ENCODE data around the gene STK24. TPM values are rescaled to one million over a fixed set of nuclear protein-coding genes. Genes with fewer than 3 reads are reported as not detected.
A peak's percentile ranks its signal among the peaks of the same experiment; 100 is the strongest.

STK24 gene
- total RNA-seq, 1 donor from 2014 or later = 139 TPM

GRCh38 chr13:98539666-98540065 is 37.2 kb downstream of the STK24 start:
- Mint-ChIP-seq H3K4me1 (ENCODE audit: unreplicated experiment) (peaks cover 81% of the 10 kb centered on the region), H3K27me3 (ENCODE audit: unreplicated experiment) (no peaks in the 10 kb centered on the region), H3K9me3 (ENCODE audit: unreplicated experiment) (no peaks in the 10 kb centered on the region), H3K36me3 (ENCODE audit: unreplicated experiment) (peaks cover 17% of the 10 kb centered on the region), H3K27ac (ENCODE audit: unreplicated experiment) (peak overlapping the region; percentile 63), H3K4me3 (ENCODE audit: unreplicated experiment) (no peak overlapping the region)
- TF ChIP-seq, protein P1, sequence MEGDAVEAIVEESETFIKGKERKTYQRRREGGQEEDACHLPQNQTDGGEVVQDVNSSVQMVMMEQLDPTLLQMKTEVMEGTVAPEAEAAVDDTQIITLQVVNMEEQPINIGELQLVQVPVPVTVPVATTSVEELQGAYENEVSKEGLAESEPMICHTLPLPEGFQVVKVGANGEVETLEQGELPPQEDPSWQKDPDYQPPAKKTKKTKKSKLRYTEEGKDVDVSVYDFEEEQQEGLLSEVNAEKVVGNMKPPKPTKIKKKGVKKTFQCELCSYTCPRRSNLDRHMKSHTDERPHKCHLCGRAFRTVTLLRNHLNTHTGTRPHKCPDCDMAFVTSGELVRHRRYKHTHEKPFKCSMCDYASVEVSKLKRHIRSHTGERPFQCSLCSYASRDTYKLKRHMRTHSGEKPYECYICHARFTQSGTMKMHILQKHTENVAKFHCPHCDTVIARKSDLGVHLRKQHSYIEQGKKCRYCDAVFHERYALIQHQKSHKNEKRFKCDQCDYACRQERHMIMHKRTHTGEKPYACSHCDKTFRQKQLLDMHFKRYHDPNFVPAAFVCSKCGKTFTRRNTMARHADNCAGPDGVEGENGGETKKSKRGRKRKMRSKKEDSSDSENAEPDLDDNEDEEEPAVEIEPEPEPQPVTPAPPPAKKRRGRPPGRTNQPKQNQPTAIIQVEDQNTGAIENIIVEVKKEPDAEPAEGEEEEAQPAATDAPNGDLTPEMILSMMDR (IDR thresholded peaks at IDR 0.05) = no peak
- DNase-seq (ENCODE audit: extremely low spot score, unreplicated experiment) = no peak

GRCh38 chr13:98538876-98539275 is 38.0 kb downstream of the STK24 start:
- DNase-seq (ENCODE audit: extremely low spot score, unreplicated experiment) = no peak
- Mint-ChIP-seq H3K36me3 (ENCODE audit: unreplicated experiment) (peaks cover 17% of the 10 kb centered on the region), H3K27me3 (ENCODE audit: unreplicated experiment) (no peaks in the 10 kb centered on the region), H3K4me1 (ENCODE audit: unreplicated experiment) (peaks cover 79% of the 10 kb centered on the region), H3K27ac (ENCODE audit: unreplicated experiment) (peak overlapping the region; percentile 13), H3K9me3 (ENCODE audit: unreplicated experiment) (no peaks in the 10 kb centered on the region), H3K4me3 (ENCODE audit: unreplicated experiment) (no peak overlapping the region)
- TF ChIP-seq, protein P1 (IDR thresholded peaks at IDR 0.05) = no peak

DNA sequence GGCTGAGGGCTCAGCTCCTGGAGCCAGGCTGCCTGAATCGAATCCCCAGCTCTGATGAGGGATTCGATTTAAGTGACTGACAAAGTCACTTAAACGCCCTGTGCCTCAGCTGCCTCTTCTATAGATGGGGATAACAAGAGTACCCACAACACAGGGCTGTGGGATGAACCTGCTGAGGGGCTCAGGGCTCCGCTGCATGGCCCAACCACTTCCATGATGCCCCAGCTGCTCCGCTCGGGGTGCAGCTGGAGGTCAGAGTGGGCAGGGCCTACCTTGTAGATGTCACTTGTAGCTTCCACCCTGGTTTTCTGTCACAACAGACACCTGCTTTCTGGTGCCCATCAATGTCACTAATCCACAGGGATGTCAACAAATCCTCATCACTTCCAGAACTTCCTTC is 39.2 kb downstream of the STK24 start:
- Mint-ChIP-seq H3K9me3 (ENCODE audit: unreplicated experiment) (no peaks in the 10 kb centered on the region), H3K27ac (ENCODE audit: unreplicated experiment) (no peak overlapping the region), H3K27me3 (ENCODE audit: unreplicated experiment) (no peaks in the 10 kb centered on the region), H3K4me3 (ENCODE audit: unreplicated experiment) (no peak overlapping the region), H3K36me3 (ENCODE audit: unreplicated experiment) (peaks cover 17% of the 10 kb centered on the region), H3K4me1 (ENCODE audit: unreplicated experiment) (peaks cover 70% of the 10 kb centered on the region)
- no peak for DNase-seq (ENCODE audit: extremely low spot score, unreplicated experiment)
- TF ChIP-seq, protein P1 (IDR thresholded peaks at IDR 0.05) = no peak

DNA sequence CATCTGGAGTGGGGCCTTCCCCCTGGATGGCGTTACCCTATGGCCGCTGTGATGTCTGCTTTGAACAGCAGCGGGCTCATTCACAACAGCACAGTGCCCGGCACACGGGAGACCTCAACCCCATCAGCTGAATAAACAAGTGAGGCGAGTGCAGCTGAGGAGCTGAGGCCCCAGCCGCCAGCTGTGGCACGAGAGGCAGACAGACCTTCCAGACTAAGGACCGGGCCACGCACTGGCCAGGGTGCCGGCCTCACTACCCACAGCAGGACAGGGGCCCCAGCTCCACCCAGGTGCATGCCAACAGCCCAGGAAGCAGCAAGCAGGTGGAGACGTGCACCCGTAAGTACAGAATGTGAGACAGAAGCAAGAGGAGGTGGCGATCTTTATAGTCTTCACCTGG is 39.6 kb downstream of the STK24 start:
- no peak for DNase-seq (ENCODE audit: extremely low spot score, unreplicated experiment)
- Mint-ChIP-seq H3K4me3 (ENCODE audit: unreplicated experiment) (no peak overlapping the region), H3K9me3 (ENCODE audit: unreplicated experiment) (no peaks in the 10 kb centered on the region), H3K36me3 (ENCODE audit: unreplicated experiment) (peaks cover 17% of the 10 kb centered on the region), H3K27ac (ENCODE audit: unreplicated experiment) (no peak overlapping the region), H3K4me1 (ENCODE audit: unreplicated experiment) (peaks cover 67% of the 10 kb centered on the region), H3K27me3 (ENCODE audit: unreplicated experiment) (no peaks in the 10 kb centered on the region)
- TF ChIP-seq, protein P1 (IDR thresholded peaks at IDR 0.05) = no peak

DNA sequence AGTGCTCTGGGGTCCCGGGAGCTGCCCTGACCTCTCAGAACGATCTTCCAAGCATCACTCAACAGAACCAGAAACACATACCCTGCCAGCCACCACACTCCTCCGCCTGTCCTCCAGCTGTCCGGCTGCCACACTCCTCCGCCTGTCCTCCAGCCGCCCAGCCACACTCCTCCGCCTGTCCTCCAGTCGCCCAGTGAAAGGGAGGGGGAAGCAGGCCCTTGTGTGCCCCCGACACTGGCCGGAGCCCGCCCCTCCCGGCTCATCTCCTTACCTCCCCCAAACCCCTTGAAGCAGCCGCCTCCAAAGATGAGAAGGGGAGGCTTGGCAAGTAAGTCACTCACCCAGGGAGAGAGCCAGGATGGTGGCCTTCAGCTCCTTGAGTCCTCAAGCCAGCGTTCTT is 40.2 kb downstream of the STK24 start:
- H3K9me3 Mint-ChIP-seq (ENCODE audit: unreplicated experiment) = no peaks in the 10 kb centered on the region
- peak overlapping the region; percentile 67 for H3K27ac Mint-ChIP-seq (ENCODE audit: unreplicated experiment)
- DNase-seq (ENCODE audit: extremely low spot score, unreplicated experiment) = no peak
- H3K27me3 Mint-ChIP-seq (ENCODE audit: unreplicated experiment) = no peaks in the 10 kb centered on the region
- peaks cover 61% of the 10 kb centered on the region for H3K4me1 Mint-ChIP-seq (ENCODE audit: unreplicated experiment)
- no peak overlapping the region for H3K4me3 Mint-ChIP-seq (ENCODE audit: unreplicated experiment)
- TF ChIP-seq, protein P1 (IDR thresholded peaks at IDR 0.05) = no peak
- peaks cover 13% of the 10 kb centered on the region for H3K36me3 Mint-ChIP-seq (ENCODE audit: unreplicated experiment)

All from osteocyte (in vitro differentiated cells).